GM18499 (cell line): ENCODE data around the gene CPNE1.

ENCODE experiments used
- ATAC-seq: cut with Tn5 transposase; IDR thresholded peaks from one replicate; pipeline ENCODE4 v1.9.1; 2021; ENCODE audit warnings: moderate number of reproducible peaks; ENCODE audit not compliant: insufficient read depth, unreplicated experiment

CPNE1 gene

DNA sequence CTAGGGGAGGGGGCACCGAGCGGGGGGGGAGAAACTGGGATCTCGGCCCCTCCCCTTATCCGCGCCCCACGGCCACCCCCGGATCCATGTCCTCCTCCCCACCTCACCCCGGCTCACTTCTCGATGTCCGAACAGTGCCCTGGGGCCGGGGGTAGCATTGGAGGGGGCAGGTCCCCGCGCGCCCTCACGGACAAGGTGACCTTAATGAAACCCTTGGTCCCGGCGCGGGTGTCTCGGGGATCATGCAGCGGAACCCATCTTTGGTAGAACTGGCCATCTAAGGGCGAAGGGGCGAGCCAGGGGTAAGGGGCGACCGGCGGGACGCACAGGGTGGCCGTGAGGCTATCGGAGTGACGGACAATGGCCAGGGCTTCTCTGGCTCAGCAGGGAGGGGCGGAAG, 62.7 kb downstream of the CPNE1 start:
- ATAC-seq: no peak

DNA sequence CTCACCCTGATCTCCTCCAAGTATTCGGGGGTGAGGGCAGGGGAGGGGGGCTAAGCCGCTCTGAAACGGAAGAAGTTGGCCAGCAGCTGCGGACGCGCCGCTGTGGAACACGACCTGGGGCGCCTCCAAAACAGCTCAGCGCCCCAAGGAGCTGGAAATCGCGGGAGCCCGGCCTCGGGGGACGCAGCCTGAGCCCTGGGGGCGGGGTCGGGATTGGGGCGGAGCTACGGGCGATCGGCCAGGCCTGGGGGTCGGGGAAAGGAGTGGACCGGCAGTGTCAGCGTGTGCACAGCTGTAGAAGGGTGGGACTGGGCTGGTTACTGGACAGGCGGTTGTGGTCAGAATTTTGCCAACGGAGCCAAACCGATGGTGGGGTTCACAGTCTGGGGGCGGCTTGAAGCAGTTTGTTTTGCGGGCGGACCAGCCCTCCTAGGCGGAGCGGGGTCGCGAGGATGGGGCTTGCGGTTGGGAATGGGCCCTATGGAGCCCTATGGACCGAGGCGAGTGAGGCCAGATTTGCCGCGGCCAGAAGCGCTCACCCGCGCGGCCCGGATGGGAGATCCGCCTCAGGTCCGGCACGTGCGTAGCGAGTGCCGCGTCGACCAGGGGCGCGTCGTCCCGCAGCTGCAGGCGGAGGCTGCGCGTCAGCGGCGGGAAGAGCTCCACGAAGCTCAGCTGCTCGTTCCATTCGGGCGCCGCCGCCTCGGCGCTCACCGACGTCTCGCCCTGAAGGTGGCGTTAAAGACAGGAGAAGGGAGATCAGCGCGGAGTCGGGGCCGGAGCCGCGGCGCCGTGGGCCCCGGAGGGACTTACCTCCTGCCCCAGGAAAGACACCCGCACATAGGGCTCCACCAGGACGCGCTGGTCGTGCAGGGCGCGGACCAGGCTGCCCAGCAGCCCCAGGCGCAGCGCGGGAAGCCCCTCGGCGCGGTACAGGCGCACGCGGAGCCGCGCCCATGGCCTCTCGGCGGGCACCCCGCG, 63.4 kb downstream of the CPNE1 start:
- no peak for ATAC-seq

DNA sequence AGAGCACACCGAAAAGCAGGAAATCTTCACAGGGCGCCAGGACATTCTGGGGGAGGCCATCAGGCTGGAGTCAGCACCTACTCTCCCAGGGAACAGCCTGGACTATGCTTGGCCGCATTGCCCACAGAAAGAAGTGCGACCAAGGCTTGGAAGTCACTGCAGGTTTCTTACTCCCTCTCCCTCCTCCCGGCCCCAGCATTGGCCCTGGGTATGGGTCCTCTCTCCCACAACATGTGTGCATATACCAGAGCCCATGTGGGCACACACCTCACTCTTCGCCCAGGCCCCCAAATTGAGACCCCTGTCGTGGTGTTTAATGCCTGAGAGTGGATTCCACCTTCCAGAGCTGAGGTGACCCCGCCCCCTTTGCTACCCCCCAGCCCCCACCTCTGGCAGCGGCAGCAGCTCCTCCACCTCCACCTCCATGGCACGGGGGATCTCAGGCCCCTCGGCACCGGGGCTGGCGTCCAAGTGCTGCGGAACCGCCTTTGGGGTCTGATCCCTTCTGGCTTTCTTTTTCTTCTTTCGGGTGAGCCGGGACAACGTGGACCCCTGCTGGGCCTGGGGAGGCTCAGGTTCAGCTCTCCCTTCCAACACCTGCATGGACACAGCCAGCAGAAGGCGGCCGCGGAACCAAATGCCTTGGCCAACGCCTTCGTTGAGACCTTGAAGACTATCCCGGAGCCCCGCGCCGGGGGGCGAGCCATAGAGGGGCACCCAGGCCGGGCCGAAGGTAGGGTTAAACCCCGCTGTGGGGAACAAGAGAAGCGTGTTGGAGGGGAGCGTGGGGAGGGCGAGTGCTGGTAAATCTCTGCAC, 64.3 kb downstream of the CPNE1 start:
- no peak for ATAC-seq

DNA sequence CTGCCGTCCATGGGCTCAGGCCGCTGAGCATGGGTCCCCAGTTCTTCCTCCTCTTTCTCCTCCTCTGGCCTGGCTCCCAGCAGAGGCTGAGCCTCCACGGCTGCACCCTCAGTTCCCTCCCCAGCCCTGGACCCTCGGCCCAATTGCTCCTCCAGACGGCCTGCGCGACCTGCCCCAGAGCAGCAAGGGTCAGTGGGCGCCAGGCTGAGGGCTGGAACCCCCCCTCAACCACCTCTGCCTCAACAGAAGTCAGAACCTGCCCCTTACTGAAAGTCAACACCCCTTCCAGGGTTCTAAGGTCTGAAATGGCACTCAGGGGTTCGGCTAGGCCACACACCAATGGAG, 65.0 kb downstream of the CPNE1 start:
- ATAC-seq: no peak

DNA sequence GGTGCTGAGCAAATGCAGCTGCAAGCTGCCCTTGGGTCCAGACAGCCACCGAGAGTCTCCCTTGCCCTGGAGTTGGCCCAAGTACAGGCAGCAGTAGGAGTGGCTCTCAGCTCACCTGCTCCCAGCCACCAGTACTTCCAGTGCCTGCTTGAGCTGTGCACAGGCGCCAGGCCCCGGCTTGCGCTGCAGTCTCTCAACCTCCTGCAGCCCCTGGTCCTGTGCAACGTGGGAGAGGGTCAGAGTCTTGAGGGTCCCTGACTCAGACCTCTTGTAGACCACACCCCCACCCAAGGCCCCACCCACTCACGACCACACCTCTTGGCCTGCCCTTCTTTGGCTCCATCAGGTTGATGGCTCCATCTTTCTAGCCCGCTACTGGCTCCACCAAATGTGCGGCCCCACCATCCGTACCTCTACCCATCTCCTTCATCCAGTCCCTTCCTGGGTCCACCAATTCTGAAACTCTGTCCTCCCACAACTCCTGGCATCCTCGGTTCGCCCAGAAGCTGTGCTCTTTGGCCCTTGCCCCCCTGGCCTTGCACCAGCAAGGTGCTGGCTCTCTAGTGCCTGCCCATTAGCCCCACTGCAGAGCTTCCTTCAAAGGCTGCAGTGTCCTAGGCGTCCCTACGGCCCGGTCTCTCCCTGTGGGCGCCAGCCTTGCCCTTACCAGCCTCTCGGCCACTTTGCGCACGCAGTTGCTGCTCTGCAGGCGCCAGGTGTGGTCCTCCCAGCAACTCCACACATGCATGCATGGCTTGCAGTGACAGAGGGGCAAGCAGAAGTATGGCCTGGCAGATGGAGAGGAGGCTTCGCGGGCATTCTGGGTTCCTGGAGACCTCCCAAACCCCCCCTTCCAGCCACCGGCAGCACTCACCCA, 65.6 kb downstream of the CPNE1 start:
- ATAC-seq: no peak

DNA sequence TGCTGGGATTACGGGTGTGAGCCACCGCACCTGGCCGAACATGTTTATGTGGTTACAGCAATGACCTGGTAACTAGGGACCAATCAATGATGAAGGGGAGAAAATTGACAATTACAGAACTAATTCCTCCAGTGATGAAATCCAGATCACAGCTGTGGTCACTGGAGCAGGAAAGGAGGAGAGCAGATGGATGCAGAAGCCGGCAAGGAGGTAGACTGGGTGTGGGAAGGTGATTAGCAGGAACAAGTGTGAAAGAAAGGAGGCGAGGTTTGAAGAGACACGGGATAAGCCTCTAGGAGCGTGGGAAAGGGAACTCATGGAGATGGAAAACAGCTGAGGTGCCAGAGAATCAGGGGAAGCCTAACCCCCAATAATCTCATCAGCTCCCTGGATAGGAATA, 66.2 kb downstream of the CPNE1 start:
- ATAC-seq: no peak

DNA sequence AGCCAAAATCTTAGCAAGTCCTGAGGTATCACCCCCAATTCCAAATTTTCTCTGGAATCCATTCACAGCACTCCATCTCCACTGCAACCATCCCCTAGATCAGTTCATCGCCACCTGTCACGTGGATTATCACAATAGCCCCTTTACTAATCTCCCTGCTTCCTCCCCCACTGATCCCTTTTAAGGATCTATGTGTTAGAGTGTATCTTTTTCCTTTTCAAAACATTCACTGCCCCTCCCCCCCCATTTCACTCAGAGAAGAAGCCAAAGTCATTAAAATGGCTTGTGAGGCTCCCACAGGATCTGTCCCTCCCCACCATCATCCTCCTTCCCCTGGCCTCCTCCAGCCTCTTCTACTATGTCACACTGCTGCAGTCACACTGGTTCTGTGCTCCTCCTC, 67.5 kb downstream of the CPNE1 start:
- ATAC-seq: no peak

DNA sequence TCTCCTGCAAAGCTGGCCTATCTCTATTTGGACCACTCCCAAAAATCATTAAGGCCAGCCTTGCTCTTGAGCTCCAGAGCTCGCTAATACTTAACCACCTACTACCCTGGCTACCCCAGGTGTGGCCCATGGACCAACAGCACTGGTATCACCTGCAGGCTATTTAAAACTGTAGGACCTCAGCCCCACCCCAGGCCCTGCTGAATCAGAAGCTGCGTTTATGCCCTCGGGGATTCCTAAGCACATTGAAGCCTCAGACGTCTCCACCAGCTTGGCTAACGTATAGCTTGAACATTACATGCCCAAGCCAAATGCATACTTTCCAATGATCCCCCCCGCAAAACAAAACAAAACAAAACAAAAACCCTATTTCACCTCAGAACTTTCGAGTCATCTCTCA, 68.8 kb downstream of the CPNE1 start:
- ATAC-seq: no peak

DNA sequence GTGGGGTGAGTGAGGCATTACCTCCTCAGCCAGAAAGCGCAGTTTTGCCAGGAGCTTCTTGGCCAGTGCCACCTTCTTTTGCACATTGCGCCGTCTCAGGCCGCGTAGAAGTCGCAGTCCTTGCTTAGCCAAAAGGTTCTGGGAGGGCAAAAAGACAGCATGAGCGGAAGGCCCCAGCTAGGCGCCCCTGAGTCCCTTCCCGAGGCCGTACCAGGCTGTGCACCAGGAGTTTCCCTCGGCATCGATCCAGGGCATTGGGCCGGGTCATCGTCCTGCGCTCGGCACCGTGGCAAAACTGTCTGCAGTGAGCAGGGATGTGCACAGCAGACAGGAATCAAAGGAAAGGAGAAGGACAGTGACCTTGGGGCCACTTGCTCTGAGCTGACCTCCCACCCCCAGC, 69.2 kb downstream of the CPNE1 start:
- no peak for ATAC-seq

DNA sequence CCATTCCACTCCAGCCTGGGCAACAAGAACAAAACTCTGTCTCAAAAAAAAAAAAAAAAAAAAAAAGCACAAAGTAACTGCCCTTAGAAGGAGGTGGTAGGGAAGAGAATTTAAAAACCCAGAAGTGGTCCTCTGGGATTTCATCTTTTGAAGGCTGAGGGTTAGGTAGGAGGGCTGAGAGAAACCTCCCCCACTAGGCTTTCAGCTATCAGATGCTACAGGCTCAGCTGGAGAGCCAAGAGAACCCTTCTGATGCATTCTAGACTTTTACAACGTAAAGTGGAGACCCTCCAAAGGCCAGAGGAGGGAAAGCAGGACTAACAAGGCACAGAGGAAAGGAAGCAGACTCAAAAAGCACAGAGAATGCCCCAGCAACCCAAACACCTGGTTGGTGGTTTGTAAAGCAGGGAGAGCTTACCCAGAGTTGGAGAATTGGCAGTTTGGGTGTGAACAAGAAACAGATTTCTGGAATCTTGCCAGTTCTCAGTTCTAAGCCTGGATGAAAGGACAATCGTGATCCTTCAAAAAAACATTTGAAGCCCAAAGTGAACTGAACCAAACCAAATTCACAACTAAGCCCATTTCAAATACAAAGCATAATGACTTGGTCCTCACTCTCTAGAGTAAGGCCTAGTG, 72.2 kb downstream of the CPNE1 start:
- no peak for ATAC-seq

DNA sequence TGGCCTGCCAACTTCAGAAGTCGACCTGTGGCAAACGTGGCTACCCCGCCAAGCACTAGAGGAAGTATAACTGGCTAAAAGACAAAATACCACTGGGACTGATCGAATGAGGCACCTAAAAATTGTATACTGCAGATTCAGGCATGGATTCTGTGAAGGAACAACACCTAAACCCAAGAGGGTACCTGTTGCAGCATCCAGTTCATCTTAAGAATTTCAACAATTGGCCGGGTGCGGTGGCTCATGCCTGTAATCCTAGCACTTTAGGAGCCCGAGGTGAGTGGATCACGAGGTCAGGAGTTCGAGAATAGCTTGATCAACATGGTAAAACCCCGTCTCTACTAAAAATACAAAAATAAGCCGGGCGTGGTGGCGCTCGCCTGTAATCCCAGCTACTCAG, 76.3 kb downstream of the CPNE1 start:
- no peak for ATAC-seq

DNA sequence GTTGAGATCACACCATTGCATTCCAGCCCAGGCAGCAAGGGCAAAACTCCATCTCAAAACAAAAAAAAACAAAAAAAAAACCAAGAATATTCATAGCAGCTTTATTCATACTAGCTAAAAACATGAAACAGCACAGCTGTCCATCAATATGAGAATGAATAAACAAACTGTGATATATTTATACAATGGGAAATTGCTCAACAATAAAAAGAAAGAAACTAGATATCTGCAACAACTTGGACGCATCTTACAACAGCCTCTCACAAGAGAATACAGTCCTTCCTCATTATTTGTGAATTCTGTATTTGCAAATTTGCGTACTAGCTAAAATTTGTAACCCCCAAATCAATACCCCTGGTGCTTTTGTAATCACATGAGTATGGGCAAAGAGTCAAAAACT, 77.3 kb downstream of the CPNE1 start:
- ATAC-seq: no peak

DNA sequence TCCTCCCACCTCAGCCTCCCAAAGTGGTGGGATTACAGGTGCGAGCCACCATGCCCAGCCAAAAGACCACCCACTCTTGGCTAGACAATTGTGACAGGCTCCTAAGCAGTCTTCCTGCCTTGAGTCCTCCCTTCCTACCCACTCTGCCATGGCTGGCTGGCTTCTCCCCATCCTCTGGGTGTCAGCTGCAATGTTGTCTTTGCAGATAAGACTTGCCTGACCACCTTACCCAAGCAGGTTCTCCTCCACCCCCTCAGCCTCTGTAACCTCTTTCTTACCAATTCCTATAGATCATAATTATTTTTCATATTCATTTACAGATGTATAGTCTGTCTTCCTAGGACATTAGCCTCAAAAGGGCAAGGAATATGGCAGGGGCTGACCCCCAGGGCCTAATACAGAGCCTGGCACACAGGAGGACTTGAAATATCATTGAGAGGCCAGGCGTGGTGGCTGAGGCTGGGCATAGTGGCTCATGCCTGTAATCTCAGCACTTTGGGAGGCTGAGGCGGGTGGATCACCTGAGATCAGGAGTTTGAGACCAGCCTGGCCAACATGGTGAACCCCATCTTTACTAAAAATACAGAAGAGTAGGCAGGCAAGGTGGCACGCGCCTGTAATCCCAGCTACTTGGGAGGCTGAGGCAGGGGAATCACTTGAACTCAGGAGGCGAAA, 77.8 kb downstream of the CPNE1 start:
- no peak for ATAC-seq

DNA sequence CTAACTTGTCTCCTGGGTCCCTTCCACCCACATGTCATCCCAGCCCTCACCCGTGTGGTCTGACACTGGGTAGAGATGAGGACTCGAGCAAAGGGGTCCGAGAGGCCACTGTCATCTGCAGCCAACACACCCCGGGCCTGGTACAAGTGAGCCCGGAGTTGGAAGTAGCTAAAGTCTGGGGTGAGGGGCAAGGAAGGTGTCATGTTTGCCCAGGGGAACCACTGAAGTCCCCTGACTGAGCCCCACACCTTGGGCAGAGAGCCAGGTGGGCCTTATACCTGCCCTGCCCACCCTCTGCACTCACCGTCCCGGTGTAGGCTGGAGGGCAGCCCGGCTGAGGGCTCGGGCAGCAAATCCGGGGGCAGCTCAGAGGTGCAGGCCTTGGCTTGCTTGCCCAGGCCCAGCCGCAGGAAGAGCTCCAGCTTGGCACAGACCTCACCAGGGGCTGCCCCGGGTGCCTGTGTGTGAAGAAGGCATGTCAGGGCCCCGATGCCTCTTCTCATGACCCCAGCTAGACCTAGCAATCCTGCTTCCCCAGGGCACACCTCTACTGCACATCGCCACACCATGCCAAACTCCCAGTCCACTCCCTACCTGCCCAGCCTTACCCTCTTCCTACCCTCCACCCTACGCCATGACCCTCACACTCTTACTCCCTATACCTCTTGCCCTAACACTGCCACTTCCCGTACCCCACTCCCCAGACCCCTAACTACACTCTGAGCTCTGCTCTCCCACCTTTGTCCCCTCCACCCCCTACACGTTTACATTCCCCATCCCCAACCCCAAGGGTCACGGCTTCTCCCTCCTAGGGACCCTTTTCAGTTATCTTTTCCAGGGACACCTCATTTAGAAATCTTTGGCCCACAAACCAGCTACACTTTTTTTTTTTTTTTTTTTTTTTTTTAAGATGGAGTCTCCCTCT, 80.8 kb downstream of the CPNE1 start:
- ATAC-seq: no peak

DNA sequence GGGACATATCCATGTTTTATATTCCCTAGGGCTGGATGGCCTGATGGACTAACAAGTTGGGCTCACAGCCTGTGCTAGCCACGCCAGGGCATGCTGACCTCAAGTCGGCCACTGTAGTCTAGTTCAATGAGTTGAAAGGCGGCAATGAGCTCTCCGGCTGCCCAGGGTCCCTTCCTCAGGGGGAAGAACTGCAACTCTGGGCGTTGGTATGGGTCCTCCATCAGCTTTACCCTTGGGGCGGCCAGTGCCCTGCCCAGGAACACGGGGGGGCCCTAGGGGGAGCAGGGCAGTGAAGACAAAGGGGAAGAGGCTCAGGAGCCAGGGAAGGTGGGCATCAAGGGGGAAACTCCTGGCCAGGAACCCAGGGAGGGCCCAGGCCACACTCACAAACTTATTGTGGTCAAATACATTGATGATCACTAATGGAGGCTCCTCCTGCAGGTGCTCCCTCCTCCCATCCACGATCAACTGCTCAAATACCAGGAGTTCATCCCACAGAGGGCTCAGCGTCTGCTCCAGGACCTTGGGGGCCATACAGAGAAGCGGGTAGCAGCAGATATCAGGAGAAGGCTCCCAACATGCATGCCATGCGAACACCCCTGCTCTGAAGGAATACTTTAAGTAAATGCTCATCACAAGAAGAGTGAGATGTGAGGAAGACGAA, 81.8 kb downstream of the CPNE1 start:
- ATAC-seq: no peak

DNA sequence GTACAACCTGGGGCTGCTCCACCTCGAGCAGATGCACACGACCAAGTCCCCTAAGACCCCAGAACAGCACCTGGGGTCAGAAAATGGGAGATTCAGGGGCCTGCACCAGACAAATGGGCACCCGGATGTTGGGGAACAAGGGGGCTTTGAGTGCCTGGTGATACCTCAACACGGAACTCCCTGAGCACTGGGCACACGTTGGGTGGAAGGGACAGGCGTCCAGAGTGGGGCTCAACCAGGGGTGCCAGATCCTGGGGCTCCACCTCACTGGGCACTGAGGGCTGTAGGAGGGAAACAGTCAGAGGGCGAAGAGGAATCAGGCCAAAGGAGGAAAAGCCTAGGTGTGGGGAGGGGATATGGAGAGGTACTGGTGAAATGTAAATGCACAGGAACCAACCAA, 82.6 kb downstream of the CPNE1 start:
- ATAC-seq: no peak

DNA sequence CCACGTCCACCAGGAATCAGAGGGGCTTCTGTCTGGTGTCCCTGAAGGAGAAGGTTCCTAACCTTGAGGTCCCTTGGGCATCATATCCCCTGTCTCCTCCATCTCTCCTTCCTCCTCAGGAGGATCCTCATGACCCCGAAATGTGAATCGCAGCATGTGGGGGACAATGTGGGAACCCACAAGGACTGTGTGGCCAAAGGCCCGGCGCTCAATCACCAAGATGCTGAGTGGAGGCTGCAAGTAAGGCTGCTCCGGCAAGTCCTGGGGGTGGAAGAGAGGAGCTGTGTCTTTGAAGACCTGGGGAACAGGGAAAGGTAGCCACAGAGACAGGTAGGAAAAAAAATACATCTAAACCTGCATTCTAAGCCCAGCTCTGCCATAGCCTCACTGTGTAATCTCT, 85.5 kb downstream of the CPNE1 start:
- ATAC-seq: no peak

DNA sequence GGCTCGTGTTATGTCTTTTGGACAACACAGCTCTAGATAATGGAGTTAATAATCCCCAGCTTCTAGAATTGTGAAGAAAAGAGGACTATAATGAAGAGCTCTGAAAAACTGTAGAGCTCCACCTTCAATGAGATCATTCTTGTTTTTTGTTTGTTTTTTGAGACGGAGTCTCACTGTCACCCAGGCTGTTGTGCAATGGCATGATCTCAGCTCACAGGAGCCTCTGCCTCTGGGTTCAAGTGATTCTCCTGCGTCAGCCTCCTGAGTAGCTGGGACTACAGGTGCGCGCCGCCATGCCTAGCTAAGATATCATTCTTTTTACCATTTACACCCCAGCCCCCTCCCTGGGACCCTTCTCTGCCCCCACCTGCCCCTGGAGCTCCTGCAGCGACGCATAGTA, 86.2 kb downstream of the CPNE1 start:
- no peak for ATAC-seq
